Immature natural killer cell (primary cell): ENCODE measurements around the gene BATF2. TPM values are rescaled to one million over a fixed set of nuclear protein-coding genes. Genes with fewer than 3 reads are reported as not detected.
"Not testable (repeated sequence)": the region's sequence is repeated elsewhere in the genome, so short reads cannot be mapped to it uniquely, and the experiment has no call there.

ENCODE experiments used
- DNase-seq, 3 donors: peaks; one replicate each; pipeline ENCODE4 v3.0.0; 2022; ENCODE audit warnings: mixed read lengths in 1 of 3
- H3K27ac Mint-ChIP-seq, 6 donors: one replicate each; pipeline ENCODE4 v1.8.0; 2020; ENCODE audit warnings: mixed read lengths in 6 of 6, mild to moderate bottlenecking in 5 of 6, inconsistent platforms in 4 of 6, moderate library complexity in 3 of 6
- H3K27me3 Mint-ChIP-seq, 3 donors: one replicate each; pipeline ENCODE4 v1.8.0; 2020 to 2021; ENCODE audit warnings: low read depth in 3 of 3, mild to moderate bottlenecking in 3 of 3, mixed read lengths in 3 of 3, moderate library complexity in 3 of 3, inconsistent platforms in 1 of 3
- H3K36me3 Mint-ChIP-seq, 3 donors: one replicate each; pipeline ENCODE4 v1.8.0; 2020; ENCODE audit warnings: mixed read lengths in 3 of 3, inconsistent platforms in 2 of 3, mild to moderate bottlenecking in 2 of 3
- H3K4me1 Mint-ChIP-seq, 2 donors: one replicate each; pipeline ENCODE4 v1.8.0; 2020; ENCODE audit warnings: inconsistent platforms in 2 of 2, mild to moderate bottlenecking in 2 of 2, mixed read lengths in 2 of 2, moderate library complexity in 1 of 2
- H3K4me3 Mint-ChIP-seq, 5 donors: one replicate each; pipeline ENCODE4 v1.8.0; 2020; ENCODE audit warnings: mild to moderate bottlenecking in 5 of 5, mixed read lengths in 5 of 5, inconsistent platforms in 3 of 5, moderate library complexity in 3 of 5
- H3K9me3 Mint-ChIP-seq, 6 donors: one replicate each; pipeline ENCODE4 v1.8.0; 2020; ENCODE audit warnings: mild to moderate bottlenecking in 6 of 6, mixed read lengths in 6 of 6, inconsistent platforms in 4 of 6, moderate library complexity in 3 of 6
- polyA plus RNA-seq, 3 donors: library from polyadenylated mRNA; unstranded; fragments of 300-500 nt; fragmentation: Illumina TruSeq; gene quantifications; one replicate each; pipeline ENCODE4 v1.2.3, GENCODE V29; 2021

Gene BATF2
- polyA plus RNA-seq, 3 donors from 2014 or later: not detected

GRCh38 chr11:65003282-65003681, 6.5 kb upstream of the BATF2 start:
- Mint-ChIP-seq H3K27ac (no peak overlapping the region), H3K36me3 (no peaks in the 10 kb centered on the region), H3K27me3 (peaks cover 0 to 1% (median 0%) of the 10 kb centered on the region in 3 donors), H3K4me3 (no peak overlapping the region), H3K9me3 (no peaks in the 10 kb centered on the region), H3K4me1 (no peaks in the 10 kb centered on the region)
- DNase-seq: no peak

- no peak for DNase-seq
- no peak overlapping the region for H3K27ac Mint-ChIP-seq
- H3K4me3 Mint-ChIP-seq: no peak overlapping the region
- no peaks in the 10 kb centered on the region for H3K4me1 Mint-ChIP-seq
- no peaks in the 10 kb centered on the region for H3K9me3 Mint-ChIP-seq
- H3K27me3 Mint-ChIP-seq: peaks cover 0 to 4% (median 2%) of the 10 kb centered on the region in 3 donors
- H3K36me3 Mint-ChIP-seq: no peaks in the 10 kb centered on the region
Observed at GRCh38 chr11:65002706-65003105, 5.9 kb upstream of the BATF2 start.

GRCh38 chr11:64999478-64999877, 2.7 kb upstream of the BATF2 start:
- H3K27me3 Mint-ChIP-seq: peaks cover 0 to 6% (median 2%) of the 10 kb centered on the region in 3 donors
- no peak overlapping the region for H3K4me3 Mint-ChIP-seq
- H3K36me3 Mint-ChIP-seq: no peaks in the 10 kb centered on the region
- H3K9me3 Mint-ChIP-seq: no peaks in the 10 kb centered on the region
- no peak overlapping the region for H3K27ac Mint-ChIP-seq
- no peaks in the 10 kb centered on the region for H3K4me1 Mint-ChIP-seq
- DNase-seq: no peak

GRCh38 chr11:64998690-64999431, 2.1 kb upstream of the BATF2 start:
- Mint-ChIP-seq H3K4me3 (no peak overlapping the region), H3K4me1 (no peaks in the 10 kb centered on the region), H3K36me3 (no peaks in the 10 kb centered on the region), H3K27me3 (peaks cover 0 to 6% (median 2%) of the 10 kb centered on the region in 3 donors), H3K9me3 (no peaks in the 10 kb centered on the region), H3K27ac (peak overlapping the region in 1 of 6 donors; percentile 8)
- DNase-seq: no peak

- Mint-ChIP-seq H3K27ac (no peak overlapping the region), H3K27me3 (peaks cover 1 to 7% (median 2%) of the 10 kb centered on the region in 3 donors), H3K36me3 (no peaks in the 10 kb centered on the region), H3K4me1 (no peaks in the 10 kb centered on the region), H3K4me3 (no peak overlapping the region), H3K9me3 (no peaks in the 10 kb centered on the region)
- no peak for DNase-seq
Observed at GRCh38 chr11:64998141-64998540, 1.4 kb upstream of the BATF2 start.

GRCh38 chr11:64996327-64996709, 453 bp downstream of the BATF2 start:
- Mint-ChIP-seq H3K4me3 (peak overlapping the region in 1 of 5 donors; percentile 15), H3K36me3 (no peaks in the 10 kb centered on the region), H3K27ac (no peak overlapping the region), H3K4me1 (no peaks in the 10 kb centered on the region), H3K27me3 (peaks cover 2 to 11% (median 2%) of the 10 kb centered on the region in 3 donors), H3K9me3 (no peaks in the 10 kb centered on the region)
- no peak for DNase-seq

- H3K4me1 Mint-ChIP-seq: peaks cover 8 to 11% of the 10 kb centered on the region in 2 donors
- no peaks in the 10 kb centered on the region for H3K9me3 Mint-ChIP-seq
- H3K36me3 Mint-ChIP-seq: no peaks in the 10 kb centered on the region
- no peak for DNase-seq
- H3K4me3 Mint-ChIP-seq: no peak overlapping the region
- peaks cover 2 to 11% (median 2%) of the 10 kb centered on the region in 3 donors for H3K27me3 Mint-ChIP-seq
- no peak overlapping the region for H3K27ac Mint-ChIP-seq
Observed at GRCh38 chr11:64994318-64994717, 2.5 kb downstream of the BATF2 start.

- Mint-ChIP-seq H3K4me3 (peak overlapping the region in 2 of 5 donors; percentile 44 to 58), H3K36me3 (no peaks in the 10 kb centered on the region), H3K4me1 (peaks cover 8 to 15% of the 10 kb centered on the region in 2 donors), H3K9me3 (no peaks in the 10 kb centered on the region), H3K27me3 (peaks cover 0 to 5% (median 2%) of the 10 kb centered on the region in 3 donors), H3K27ac (peak overlapping the region in 3 of 6 donors; percentile 3 to 69 (median 39))
- no peak for DNase-seq
Observed at GRCh38 chr11:64990222-64990923, 6.4 kb downstream of the BATF2 start.

GRCh38 chr11:64989416-64989815, 7.4 kb downstream of the BATF2 start:
- no peak for DNase-seq
- Mint-ChIP-seq H3K9me3 (no peaks in the 10 kb centered on the region), H3K4me3 (no peak overlapping the region), H3K36me3 (no peaks in the 10 kb centered on the region), H3K27ac (no peak overlapping the region), H3K27me3 (peaks cover 0 to 6% (median 4%) of the 10 kb centered on the region in 3 donors), H3K4me1 (peaks cover 8 to 15% of the 10 kb centered on the region in 2 donors)

GRCh38 chr11:64987998-64988854, 8.5 kb downstream of the BATF2 start:
- Mint-ChIP-seq H3K36me3 (no peaks in the 10 kb centered on the region), H3K27ac (no peak overlapping the region), H3K27me3 (peaks cover 0 to 11% (median 5%) of the 10 kb centered on the region in 3 donors), H3K4me1 (peaks cover 8 to 15% of the 10 kb centered on the region in 2 donors), H3K9me3 (no peaks in the 10 kb centered on the region), H3K4me3 (no peak overlapping the region)
- DNase-seq: no peak

- H3K4me1 Mint-ChIP-seq, DNase-seq, H3K27ac Mint-ChIP-seq, H3K4me3 Mint-ChIP-seq, H3K27me3 Mint-ChIP-seq, H3K9me3 Mint-ChIP-seq, H3K36me3 Mint-ChIP-seq: not testable (repeated sequence)
Observed at GRCh38 chr11:64983339-64983738, 13.4 kb downstream of the BATF2 start.

- DNase-seq: no peak
- peaks cover 0 to 13% (median 0%) of the 10 kb centered on the region in 3 donors for H3K27me3 Mint-ChIP-seq
- peaks cover 9 to 16% of the 10 kb centered on the region in 2 donors for H3K4me1 Mint-ChIP-seq
- H3K27ac Mint-ChIP-seq: no peak overlapping the region
- no peaks in the 10 kb centered on the region for H3K36me3 Mint-ChIP-seq
- H3K9me3 Mint-ChIP-seq: no peaks in the 10 kb centered on the region
- no peak overlapping the region for H3K4me3 Mint-ChIP-seq
Observed at GRCh38 chr11:64976651-64977050, 20.1 kb downstream of the BATF2 start.

- Mint-ChIP-seq H3K27ac (no peak overlapping the region), H3K27me3 (peaks cover 0 to 19% (median 8%) of the 10 kb centered on the region in 3 donors), H3K4me1 (peaks cover 13 to 20% of the 10 kb centered on the region in 2 donors), H3K4me3 (no peak overlapping the region), H3K36me3 (no peaks in the 10 kb centered on the region), H3K9me3 (no peaks in the 10 kb centered on the region)
- DNase-seq: no peak
Observed at GRCh38 chr11:64974124-64974523, 22.6 kb downstream of the BATF2 start.
